ENCODE measurements around the gene TBC1D16.

TBC1D16 gene

DNA sequence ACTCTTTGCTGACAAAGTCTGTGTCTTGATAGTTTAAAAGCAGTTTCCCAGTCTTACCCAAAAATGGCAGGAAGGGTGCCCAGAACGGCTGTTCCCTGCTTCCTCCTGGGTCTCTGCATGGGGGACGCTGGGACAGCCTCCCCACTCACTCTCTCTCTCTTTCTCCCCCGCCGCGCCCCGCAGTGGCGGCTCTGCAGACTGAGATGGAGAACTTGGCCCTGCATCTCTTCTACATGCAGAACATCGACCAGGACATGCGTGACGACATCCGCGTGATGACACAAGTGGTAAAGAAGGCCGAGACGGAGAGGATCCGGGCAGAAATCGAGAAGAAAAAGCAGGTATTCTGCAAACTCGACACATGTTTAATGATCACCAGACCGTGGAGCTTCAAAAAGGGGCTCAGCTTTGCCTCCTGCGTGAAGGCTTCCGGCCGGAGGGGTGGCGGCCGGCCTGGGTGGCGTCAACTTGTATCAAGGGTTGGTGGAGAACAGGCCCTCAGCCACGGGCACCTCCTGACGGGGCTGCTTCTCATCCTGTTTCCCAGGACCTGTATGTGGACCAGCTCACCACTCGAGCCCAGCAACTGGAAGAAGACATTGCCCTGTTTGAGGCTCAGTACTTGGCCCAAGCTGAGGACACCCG lies 22.8 kb upstream of the TBC1D16 start:
- Histone ChIP-seq H3K36me3 (ENCODE audit: insufficient read depth) (no peaks in the 10 kb centered on the region), H3K4me3 (IDR thresholded peaks at IDR 0.05; ENCODE audit: insufficient read depth, low read depth, low read length) (no peak overlapping the region), H3K27me3 (ENCODE audit: insufficient read depth, low read depth) (peaks cover 13% of the 10 kb centered on the region), H3K4me1 (ENCODE audit: low read depth, poor library complexity, severe bottlenecking) (no peaks in the 10 kb centered on the region), H2AFZ (ENCODE audit: low read depth) (no peak overlapping the region), H3K4me2 (no peak overlapping the region), H4K20me1 (ENCODE audit: insufficient read depth) (no peaks in the 10 kb centered on the region), H3K79me2 (ENCODE audit: insufficient read depth, low read depth) (no peaks in the 10 kb centered on the region), H3K27ac (no peak overlapping the region), H3K9ac (no peak overlapping the region)
- no peak for TF ChIP-seq CTCF (conservative IDR thresholded peaks at IDR 0.05; ENCODE audit: low read depth, low read length)

DNA sequence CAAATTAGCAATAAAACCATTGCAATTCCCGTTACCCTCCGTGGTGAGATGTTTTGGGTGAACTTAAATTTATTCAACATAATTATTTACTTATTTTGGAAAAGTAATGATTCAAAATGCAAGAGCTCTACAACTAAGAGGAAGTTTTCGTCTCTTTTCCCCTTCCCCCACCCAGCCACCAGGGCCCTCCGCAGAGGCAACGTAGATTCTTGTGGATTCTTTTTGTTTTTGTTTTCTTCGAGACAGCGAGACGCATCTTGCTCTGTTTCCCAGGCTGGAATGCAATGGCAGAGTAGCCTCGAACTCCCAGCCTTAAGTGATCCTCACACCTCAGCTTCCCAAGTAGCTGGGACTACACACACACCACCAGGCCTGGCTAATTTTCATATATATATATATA lies 19.9 kb upstream of the TBC1D16 start:
- Histone ChIP-seq H3K27me3 (ENCODE audit: insufficient read depth, low read depth) (peaks cover 5% of the 10 kb centered on the region), H3K9ac (no peak overlapping the region), H3K27ac (no peak overlapping the region), H3K36me3 (ENCODE audit: insufficient read depth) (no peaks in the 10 kb centered on the region), H3K4me3 (IDR thresholded peaks at IDR 0.05; ENCODE audit: insufficient read depth, low read depth, low read length) (no peak overlapping the region), H2AFZ (ENCODE audit: low read depth) (no peak overlapping the region), H4K20me1 (ENCODE audit: insufficient read depth) (no peaks in the 10 kb centered on the region), H3K4me1 (ENCODE audit: low read depth, poor library complexity, severe bottlenecking) (no peaks in the 10 kb centered on the region), H3K79me2 (ENCODE audit: insufficient read depth, low read depth) (no peaks in the 10 kb centered on the region), H3K4me2 (no peak overlapping the region)
- TF ChIP-seq CTCF (conservative IDR thresholded peaks at IDR 0.05; ENCODE audit: low read depth, low read length), result no peak

DNA sequence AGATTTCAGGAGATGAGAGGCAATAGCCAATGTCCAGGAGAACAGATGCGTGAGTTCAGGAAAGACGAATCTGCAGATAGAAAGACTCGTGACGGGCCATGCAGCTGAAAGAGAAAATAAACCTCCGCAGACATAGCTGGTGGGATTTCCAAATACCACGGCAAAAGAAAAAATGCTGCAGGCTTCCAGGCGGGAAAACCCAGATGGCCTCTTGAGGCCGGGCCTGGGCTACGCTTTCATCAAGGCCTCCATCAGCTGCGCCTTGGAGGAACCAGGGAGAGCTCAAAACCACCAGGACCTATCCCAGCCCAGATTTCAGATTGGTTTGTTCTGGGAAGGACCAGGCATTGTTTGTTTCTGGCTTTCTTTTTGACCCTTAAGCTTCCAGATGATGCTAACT lies 17.4 kb upstream of the TBC1D16 start:
- Histone ChIP-seq H3K79me2 (ENCODE audit: insufficient read depth, low read depth) (no peaks in the 10 kb centered on the region), H3K9ac (no peak overlapping the region), H3K4me1 (ENCODE audit: low read depth, poor library complexity, severe bottlenecking) (no peaks in the 10 kb centered on the region), H3K36me3 (ENCODE audit: insufficient read depth) (no peaks in the 10 kb centered on the region), H3K4me3 (IDR thresholded peaks at IDR 0.05; ENCODE audit: insufficient read depth, low read depth, low read length) (no peak overlapping the region), H3K27ac (no peak overlapping the region), H2AFZ (ENCODE audit: low read depth) (no peak overlapping the region), H3K27me3 (ENCODE audit: insufficient read depth, low read depth) (no peaks in the 10 kb centered on the region; the same call in 1 of the 2 replicates), H4K20me1 (ENCODE audit: insufficient read depth) (no peaks in the 10 kb centered on the region), H3K4me2 (no peak overlapping the region)
- no peak for TF ChIP-seq CTCF (conservative IDR thresholded peaks at IDR 0.05; ENCODE audit: low read depth, low read length)

DNA sequence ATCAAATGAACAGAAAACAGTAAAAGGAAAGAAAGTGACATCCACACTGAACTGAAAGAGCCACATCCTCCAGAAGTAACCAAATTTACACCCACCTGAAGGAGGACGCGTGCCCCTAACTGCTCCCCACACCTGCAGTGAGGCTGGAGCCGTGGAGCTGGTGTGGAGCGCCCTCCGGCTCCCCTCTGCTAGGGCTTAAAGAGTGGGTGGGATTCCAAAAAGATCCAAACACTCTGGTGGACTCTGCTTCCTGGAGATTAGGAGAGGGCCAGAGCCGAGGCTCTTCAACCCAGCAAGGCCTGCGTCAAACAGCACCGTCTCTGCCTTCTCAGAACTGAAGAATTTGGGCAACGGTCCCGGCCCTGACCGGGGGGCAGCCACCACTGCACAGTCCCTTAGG lies 16.0 kb upstream of the TBC1D16 start:
- H3K4me1 ChIP-seq (ENCODE audit: low read depth, poor library complexity, severe bottlenecking), result no peaks in the 10 kb centered on the region
- H3K4me3 ChIP-seq (IDR thresholded peaks at IDR 0.05; ENCODE audit: insufficient read depth, low read depth, low read length), result no peak overlapping the region
- no peak overlapping the region for H3K9ac ChIP-seq
- no peaks in the 10 kb centered on the region for H4K20me1 ChIP-seq (ENCODE audit: insufficient read depth)
- no peak overlapping the region for H3K4me2 ChIP-seq
- no peaks in the 10 kb centered on the region for H3K27me3 ChIP-seq (ENCODE audit: insufficient read depth, low read depth)
- TF ChIP-seq CTCF (conservative IDR thresholded peaks at IDR 0.05; ENCODE audit: low read depth, low read length), result no peak
- no peak overlapping the region for H3K27ac ChIP-seq
- H2AFZ ChIP-seq (ENCODE audit: low read depth), result no peak overlapping the region
- H3K79me2 ChIP-seq (ENCODE audit: insufficient read depth, low read depth), result no peaks in the 10 kb centered on the region
- H3K36me3 ChIP-seq (ENCODE audit: insufficient read depth), result no peaks in the 10 kb centered on the region

All from KMS-11 (cell line).